ENCODE results near the gene HS2ST1. TPM values are rescaled to one million over a fixed set of nuclear protein-coding genes. Genes with fewer than 3 reads are reported as not detected.
A peak's percentile ranks its signal among the peaks of the same experiment; 100 is the strongest.

Gene HS2ST1
- total and polyA plus RNA-seq, 11 donors, result 3.4 to 20.3 (median 13.6) TPM

- TF ChIP-seq, protein P1, sequence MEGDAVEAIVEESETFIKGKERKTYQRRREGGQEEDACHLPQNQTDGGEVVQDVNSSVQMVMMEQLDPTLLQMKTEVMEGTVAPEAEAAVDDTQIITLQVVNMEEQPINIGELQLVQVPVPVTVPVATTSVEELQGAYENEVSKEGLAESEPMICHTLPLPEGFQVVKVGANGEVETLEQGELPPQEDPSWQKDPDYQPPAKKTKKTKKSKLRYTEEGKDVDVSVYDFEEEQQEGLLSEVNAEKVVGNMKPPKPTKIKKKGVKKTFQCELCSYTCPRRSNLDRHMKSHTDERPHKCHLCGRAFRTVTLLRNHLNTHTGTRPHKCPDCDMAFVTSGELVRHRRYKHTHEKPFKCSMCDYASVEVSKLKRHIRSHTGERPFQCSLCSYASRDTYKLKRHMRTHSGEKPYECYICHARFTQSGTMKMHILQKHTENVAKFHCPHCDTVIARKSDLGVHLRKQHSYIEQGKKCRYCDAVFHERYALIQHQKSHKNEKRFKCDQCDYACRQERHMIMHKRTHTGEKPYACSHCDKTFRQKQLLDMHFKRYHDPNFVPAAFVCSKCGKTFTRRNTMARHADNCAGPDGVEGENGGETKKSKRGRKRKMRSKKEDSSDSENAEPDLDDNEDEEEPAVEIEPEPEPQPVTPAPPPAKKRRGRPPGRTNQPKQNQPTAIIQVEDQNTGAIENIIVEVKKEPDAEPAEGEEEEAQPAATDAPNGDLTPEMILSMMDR (IDR thresholded peaks at IDR 0.05), result no peak
- TF ChIP-seq POLR2A (IDR thresholded peaks at IDR 0.05), result no peak
- intact Hi-C loops (cut with DNase I), result loop anchor here in 7 of 10 donors (5.0 to 10.0 kb wide), 7 partner anchors 145 to 1157 kb away; no protein-coding TSS in a partner anchor
- ATAC-seq, result no peak
- WGBS, 4 donors, result 81 to 95% (median 93%) methylated on average over 2 of the region's 2 CpGs
- H3K4me3 ChIP-seq, result no peak overlapping the region
- H3K27me3 ChIP-seq, result no peaks in the 10 kb centered on the region
- no peak for DNase-seq
- H3K36me3 ChIP-seq, result no peaks in the 10 kb centered on the region
- H3K4me1 ChIP-seq, result peaks cover 0 to 23% (median 6%) of the 10 kb centered on the region in 12 donors
- no peak overlapping the region for H3K27ac ChIP-seq
- H3K9me3 ChIP-seq, result no peaks in the 10 kb centered on the region
These were observed 222.9 kb downstream of the HS2ST1 start for GRCh38 chr1:87137342-87137739.

GRCh38 chr1:87140831-87141540 lies 226.6 kb downstream of the HS2ST1 start:
- WGBS, 4 donors, result 59 to 91% (median 88%) methylated on average over 2 of the region's 2 CpGs
- no peak for ATAC-seq
- no peaks in the 10 kb centered on the region for H3K9me3 ChIP-seq
- no peak overlapping the region for H3K27ac ChIP-seq
- no peak for DNase-seq
- peaks cover 0 to 2% (median 0%) of the 10 kb centered on the region in 12 donors for H3K4me1 ChIP-seq
- H3K27me3 ChIP-seq, result no peaks in the 10 kb centered on the region
- peaks cover 0 to 5% (median 0%) of the 10 kb centered on the region in 9 donors for H3K36me3 ChIP-seq
- no peak overlapping the region for H3K4me3 ChIP-seq
- intact Hi-C loops (cut with DNase I), result no loop called here
- no peak for TF ChIP-seq POLR2A (IDR thresholded peaks at IDR 0.05)
- TF ChIP-seq, protein P1 (IDR thresholded peaks at IDR 0.05), result no peak

DNA sequence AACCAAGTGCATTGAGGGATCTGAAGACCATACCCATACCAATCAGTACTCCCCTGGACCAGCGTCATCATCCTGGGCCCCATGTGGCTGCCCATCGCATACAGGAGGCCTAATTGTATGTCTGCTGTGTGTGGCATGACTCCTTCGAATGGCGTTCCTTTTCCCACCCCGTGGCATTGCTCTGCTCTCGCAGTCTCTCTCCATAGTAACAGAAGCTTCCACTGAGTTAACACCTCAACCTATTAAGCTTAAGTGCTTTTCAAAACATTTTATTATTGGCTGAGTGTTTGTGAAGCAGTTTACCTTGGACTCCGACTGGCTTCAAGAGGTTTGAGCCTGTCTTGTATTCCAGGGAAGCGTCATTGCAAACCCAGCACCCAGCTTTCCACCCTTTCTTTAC lies 227.1 kb downstream of the HS2ST1 start:
- intact Hi-C loops (cut with DNase I), result no loop called here
- no peaks in the 10 kb centered on the region for H3K4me1 ChIP-seq
- H3K27me3 ChIP-seq, result no peaks in the 10 kb centered on the region
- no peaks in the 10 kb centered on the region for H3K9me3 ChIP-seq
- peaks cover 0 to 5% (median 0%) of the 10 kb centered on the region in 9 donors for H3K36me3 ChIP-seq
- WGBS, 4 donors, result 95 to 97% (median 96%) methylated on average over 8 of the region's 8 CpGs
- no peak overlapping the region for H3K27ac ChIP-seq
- DNase-seq, result peak in 1 of 5 donors; percentile 20
- no peak overlapping the region for H3K4me3 ChIP-seq
- no peak for ATAC-seq
- TF ChIP-seq, protein P1 (IDR thresholded peaks at IDR 0.05), result no peak
- no peak for TF ChIP-seq POLR2A (IDR thresholded peaks at IDR 0.05)

DNA sequence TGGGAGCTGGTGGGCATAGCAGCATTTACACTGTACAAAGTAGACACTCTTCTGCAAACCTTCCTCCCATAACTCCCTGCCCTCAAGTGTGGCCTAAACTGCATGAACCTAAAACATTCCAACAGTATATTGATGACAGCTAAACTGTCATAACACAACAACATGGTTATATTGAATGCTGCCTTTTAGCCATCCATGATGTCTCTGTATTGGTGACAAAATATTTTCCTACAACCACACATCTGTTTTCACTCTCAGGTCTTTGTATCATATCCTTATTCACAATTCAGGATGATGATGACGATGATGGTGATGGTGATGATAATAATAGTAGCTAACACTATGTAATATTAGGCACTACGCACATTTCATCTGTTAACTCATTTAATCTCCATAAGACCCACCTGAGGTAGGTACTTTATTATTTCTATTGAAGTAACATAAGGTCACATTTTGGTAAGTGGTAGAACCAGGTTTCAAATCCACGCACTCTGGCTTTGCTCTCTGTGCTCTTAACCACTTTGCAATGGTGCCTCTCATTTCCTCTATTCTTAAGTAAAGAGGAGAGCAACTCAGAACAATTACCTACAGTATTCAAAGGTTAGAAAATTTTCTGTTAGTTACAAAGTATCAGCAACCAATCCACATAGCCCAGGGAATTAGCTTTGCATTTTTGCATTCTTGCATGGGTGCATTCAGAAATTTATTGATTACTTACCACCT lies 229.1 kb downstream of the HS2ST1 start:
- intact Hi-C loops (cut with DNase I), result no loop called here
- TF ChIP-seq, protein P1 (IDR thresholded peaks at IDR 0.05), result no peak
- no peak for TF ChIP-seq POLR2A (IDR thresholded peaks at IDR 0.05)
- no peaks in the 10 kb centered on the region for H3K27me3 ChIP-seq
- WGBS, 4 donors, result 92 to 94% (median 94%) methylated on average over 3 of the region's 3 CpGs
- H3K4me1 ChIP-seq, result peaks cover 0 to 5% (median 0%) of the 10 kb centered on the region in 12 donors
- ATAC-seq (no peak), DNase-seq (no peak)
- H3K4me3 ChIP-seq, result no peak overlapping the region
- H3K36me3 ChIP-seq, result peaks cover 0 to 5% (median 0%) of the 10 kb centered on the region in 9 donors
- H3K27ac ChIP-seq, result no peak overlapping the region
- no peaks in the 10 kb centered on the region for H3K9me3 ChIP-seq
